Rectal smooth muscle tissue (tissue), 1 donor: ENCODE data around the gene PKHD1.

Experiments used
- H3K27ac ChIP-seq: one replicate; pipeline ENCODE4 v1.7.0; 2013; ENCODE audit warnings: low read depth, low read length, inconsistent platforms
- H3K27me3 ChIP-seq: one replicate; pipeline ENCODE4 v1.7.0; 2013; ENCODE audit warnings: low read length; ENCODE audit not compliant: control insufficient read depth, insufficient read depth
- H3K36me3 ChIP-seq: one replicate; pipeline ENCODE4 v1.7.0; 2013; ENCODE audit warnings: low read length; ENCODE audit not compliant: control insufficient read depth, insufficient read depth
- H3K4me1 ChIP-seq: one replicate; pipeline ENCODE4 v1.7.0; 2013; ENCODE audit warnings: low read length; ENCODE audit not compliant: control insufficient read depth, insufficient read depth
- H3K4me3 ChIP-seq: one replicate; pipeline ENCODE4 v1.7.0; 2013; ENCODE audit warnings: low read length
- H3K9ac ChIP-seq: one replicate; pipeline ENCODE4 v1.7.0; 2013; ENCODE audit warnings: low read length

PKHD1 gene

GRCh38 chr6:51717477-51717876, 369.9 kb downstream of the PKHD1 start:
- Histone ChIP-seq H3K4me3 (no peak overlapping the region), H3K9ac (no peak overlapping the region), H3K4me1 (no peaks in the 10 kb centered on the region), H3K27me3 (no peaks in the 10 kb centered on the region), H3K36me3 (no peaks in the 10 kb centered on the region), H3K27ac (no peak overlapping the region)

GRCh38 chr6:51711876-51712275, 375.5 kb downstream of the PKHD1 start:
- no peaks in the 10 kb centered on the region for H3K27me3 ChIP-seq
- H3K4me3 ChIP-seq, result no peak overlapping the region
- no peaks in the 10 kb centered on the region for H3K36me3 ChIP-seq
- H3K4me1 ChIP-seq, result no peaks in the 10 kb centered on the region
- H3K27ac ChIP-seq, result no peak overlapping the region
- no peak overlapping the region for H3K9ac ChIP-seq

GRCh38 chr6:51706086-51706485, 381.3 kb downstream of the PKHD1 start:
- Histone ChIP-seq H3K4me1 (no peaks in the 10 kb centered on the region), H3K4me3 (no peak overlapping the region), H3K27ac (no peak overlapping the region), H3K9ac (no peak overlapping the region), H3K27me3 (no peaks in the 10 kb centered on the region), H3K36me3 (no peaks in the 10 kb centered on the region)

- no peak overlapping the region for H3K4me3 ChIP-seq
- H3K36me3 ChIP-seq, result no peaks in the 10 kb centered on the region
- no peak overlapping the region for H3K27ac ChIP-seq
- no peak overlapping the region for H3K9ac ChIP-seq
- H3K27me3 ChIP-seq, result no peaks in the 10 kb centered on the region
- no peaks in the 10 kb centered on the region for H3K4me1 ChIP-seq
Observed at GRCh38 chr6:51704932-51705540, 382.4 kb downstream of the PKHD1 start.

- Histone ChIP-seq H3K9ac (no peak overlapping the region), H3K36me3 (no peaks in the 10 kb centered on the region), H3K4me1 (no peaks in the 10 kb centered on the region), H3K4me3 (no peak overlapping the region), H3K27me3 (no peaks in the 10 kb centered on the region), H3K27ac (no peak overlapping the region)
Observed at GRCh38 chr6:51702851-51703250, 384.6 kb downstream of the PKHD1 start.

GRCh38 chr6:51684603-51685002, 402.8 kb downstream of the PKHD1 start:
- Histone ChIP-seq H3K4me1 (no peaks in the 10 kb centered on the region), H3K27ac (no peak overlapping the region), H3K4me3 (no peak overlapping the region), H3K36me3 (no peaks in the 10 kb centered on the region), H3K27me3 (no peaks in the 10 kb centered on the region), H3K9ac (no peak overlapping the region)

GRCh38 chr6:51684038-51684437, 403.4 kb downstream of the PKHD1 start:
- Histone ChIP-seq H3K9ac (no peak overlapping the region), H3K4me3 (no peak overlapping the region), H3K27me3 (no peaks in the 10 kb centered on the region), H3K36me3 (no peaks in the 10 kb centered on the region), H3K4me1 (no peaks in the 10 kb centered on the region), H3K27ac (no peak overlapping the region)

- H3K27me3 ChIP-seq, result no peaks in the 10 kb centered on the region
- no peak overlapping the region for H3K4me3 ChIP-seq
- no peaks in the 10 kb centered on the region for H3K36me3 ChIP-seq
- H3K9ac ChIP-seq, result no peak overlapping the region
- no peaks in the 10 kb centered on the region for H3K4me1 ChIP-seq
- no peak overlapping the region for H3K27ac ChIP-seq
Observed at GRCh38 chr6:51678905-51679620, 408.4 kb downstream of the PKHD1 start.

GRCh38 chr6:51678274-51678673, 409.1 kb downstream of the PKHD1 start:
- no peak overlapping the region for H3K4me3 ChIP-seq
- no peak overlapping the region for H3K9ac ChIP-seq
- no peaks in the 10 kb centered on the region for H3K4me1 ChIP-seq
- no peak overlapping the region for H3K27ac ChIP-seq
- no peaks in the 10 kb centered on the region for H3K27me3 ChIP-seq
- no peaks in the 10 kb centered on the region for H3K36me3 ChIP-seq

GRCh38 chr6:51675922-51676275, 411.5 kb downstream of the PKHD1 start:
- no peaks in the 10 kb centered on the region for H3K36me3 ChIP-seq
- no peak overlapping the region for H3K4me3 ChIP-seq
- no peaks in the 10 kb centered on the region for H3K4me1 ChIP-seq
- H3K27me3 ChIP-seq, result no peaks in the 10 kb centered on the region
- no peak overlapping the region for H3K27ac ChIP-seq
- no peak overlapping the region for H3K9ac ChIP-seq

GRCh38 chr6:51675020-51675921, 412.1 kb downstream of the PKHD1 start:
- H3K27me3 ChIP-seq, result no peaks in the 10 kb centered on the region
- no peak overlapping the region for H3K4me3 ChIP-seq
- no peak overlapping the region for H3K27ac ChIP-seq
- no peaks in the 10 kb centered on the region for H3K36me3 ChIP-seq
- H3K4me1 ChIP-seq, result no peaks in the 10 kb centered on the region
- H3K9ac ChIP-seq, result no peak overlapping the region

- Histone ChIP-seq H3K27me3 (no peaks in the 10 kb centered on the region), H3K27ac (no peak overlapping the region), H3K4me3 (no peak overlapping the region), H3K36me3 (no peaks in the 10 kb centered on the region), H3K4me1 (no peaks in the 10 kb centered on the region), H3K9ac (no peak overlapping the region)
Observed at GRCh38 chr6:51663525-51663924, 423.9 kb downstream of the PKHD1 start.
